ENCODE measurements around the gene KRT40.
"Not testable (repeated sequence)": the region's sequence is repeated elsewhere in the genome, so short reads cannot be mapped to it uniquely, and the experiment has no call there.

Gene KRT40

DNA sequence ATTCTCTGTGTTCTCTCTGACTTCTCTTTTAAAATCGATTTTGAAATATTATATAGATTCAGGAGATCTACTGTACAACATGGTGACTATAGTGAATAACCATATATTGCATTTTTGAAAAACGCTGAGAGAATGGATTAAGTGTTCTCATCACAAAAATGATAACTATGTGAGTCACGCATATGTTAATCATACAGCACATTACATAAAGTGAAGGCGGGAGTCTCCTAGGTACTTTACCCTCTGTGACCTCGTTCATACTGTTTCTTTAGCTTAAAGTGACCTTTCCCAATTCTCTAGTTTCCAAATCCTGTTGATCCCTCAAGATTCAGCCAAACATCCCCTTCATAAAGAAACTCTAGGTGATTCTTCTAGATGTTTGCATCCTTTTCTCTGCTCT lies 18.7 kb upstream of the KRT40 start:
- no peaks in the 10 kb centered on the region for H3K4me1 ChIP-seq
- H3K9me3 ChIP-seq = no peaks in the 10 kb centered on the region
- DNase-seq = no peak
- H3K4me3 ChIP-seq (ENCODE audit: low read depth, low read length) = no peak overlapping the region
- no peaks in the 10 kb centered on the region for H3K36me3 ChIP-seq
- H3K27me3 ChIP-seq = peaks cover 23% of the 10 kb centered on the region
- no peak for TF ChIP-seq CTCF (IDR thresholded peaks at IDR 0.05; ENCODE audit: low read depth, low read length)

GRCh38 chr17:41001795-41002194 lies 17.7 kb upstream of the KRT40 start:
- no peaks in the 10 kb centered on the region for H3K9me3 ChIP-seq
- H3K4me1 ChIP-seq = no peaks in the 10 kb centered on the region
- no peak overlapping the region for H3K4me3 ChIP-seq (ENCODE audit: low read depth, low read length)
- H3K27me3 ChIP-seq = peaks cover 32% of the 10 kb centered on the region
- DNase-seq = no peak
- TF ChIP-seq CTCF (IDR thresholded peaks at IDR 0.05; ENCODE audit: low read depth, low read length) = no peak
- no peaks in the 10 kb centered on the region for H3K36me3 ChIP-seq

- H3K4me1 ChIP-seq; DNase-seq; H3K36me3 ChIP-seq; H3K9me3 ChIP-seq; H3K4me3 ChIP-seq (ENCODE audit: low read depth, low read length): not testable (repeated sequence)
- peaks cover 38% of the 10 kb centered on the region for H3K27me3 ChIP-seq
Measured at GRCh38 chr17:40999563-40999962, 15.4 kb upstream of the KRT40 start, which contains the start of gene KRTAP3-2. KRTAP3-2 (minus strand) TSS chr17:40999906; CDS start chr17:40999853, 53 bp downstream.

DNA sequence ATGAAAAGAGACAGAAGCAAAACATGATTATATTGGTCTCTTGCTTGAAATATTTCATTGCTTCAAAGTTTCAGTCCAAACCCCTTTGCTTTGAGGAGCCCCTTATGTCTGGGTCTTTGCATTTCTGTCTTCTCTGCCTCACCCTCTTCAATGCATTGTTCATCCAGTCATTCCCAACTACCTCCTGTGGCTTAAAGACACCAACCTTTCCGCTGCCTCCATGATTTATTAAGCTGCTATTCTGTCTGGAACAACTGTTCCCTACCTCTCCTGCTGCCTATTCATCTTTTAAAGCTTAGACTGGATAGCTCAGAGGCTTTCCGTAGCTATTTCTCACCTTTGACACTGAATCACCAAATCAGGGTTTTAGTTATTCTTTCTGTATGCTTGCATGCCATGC lies 13.2 kb upstream of the KRT40 start:
- H3K4me1 ChIP-seq = no peaks in the 10 kb centered on the region
- H3K27me3 ChIP-seq = peaks cover 36% of the 10 kb centered on the region
- H3K36me3 ChIP-seq = no peaks in the 10 kb centered on the region
- H3K4me3 ChIP-seq (ENCODE audit: low read depth, low read length) = no peak overlapping the region
- no peak for DNase-seq
- TF ChIP-seq CTCF (IDR thresholded peaks at IDR 0.05; ENCODE audit: low read depth, low read length) = no peak
- no peaks in the 10 kb centered on the region for H3K9me3 ChIP-seq

DNA sequence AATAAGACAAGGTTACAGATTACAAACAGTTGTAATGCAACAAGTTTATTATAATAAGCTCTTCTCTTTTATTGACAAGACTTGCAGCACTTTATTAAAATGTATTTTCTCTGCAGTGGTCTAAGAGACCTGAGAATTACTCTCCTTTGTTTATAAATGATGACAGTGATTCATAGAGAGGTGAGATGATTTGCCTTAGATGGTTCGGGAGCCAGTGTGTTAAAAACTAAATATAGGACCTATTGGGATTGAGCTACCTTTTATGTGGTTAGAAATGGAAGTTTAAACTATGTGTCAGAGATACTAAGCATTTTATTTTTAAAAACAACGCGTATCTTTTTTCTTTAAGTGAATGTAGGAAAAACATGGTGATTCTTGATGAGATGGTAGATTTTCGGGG lies 12.7 kb upstream of the KRT40 start:
- no peak overlapping the region for H3K4me3 ChIP-seq (ENCODE audit: low read depth, low read length)
- no peaks in the 10 kb centered on the region for H3K36me3 ChIP-seq
- no peaks in the 10 kb centered on the region for H3K4me1 ChIP-seq
- H3K27me3 ChIP-seq = peaks cover 36% of the 10 kb centered on the region
- DNase-seq = no peak
- H3K9me3 ChIP-seq = no peaks in the 10 kb centered on the region
- no peak for TF ChIP-seq CTCF (IDR thresholded peaks at IDR 0.05; ENCODE audit: low read depth, low read length)

GRCh38 chr17:40995116-40995515 lies 11.0 kb upstream of the KRT40 start:
- Histone ChIP-seq H3K9me3 (no peaks in the 10 kb centered on the region), H3K27me3 (peaks cover 36% of the 10 kb centered on the region), H3K4me3 (ENCODE audit: low read depth, low read length) (no peak overlapping the region), H3K36me3 (no peaks in the 10 kb centered on the region), H3K4me1 (no peaks in the 10 kb centered on the region)
- no peak for TF ChIP-seq CTCF (IDR thresholded peaks at IDR 0.05; ENCODE audit: low read depth, low read length)
- no peak for DNase-seq

- no peak for DNase-seq
- peaks cover 28% of the 10 kb centered on the region for H3K27me3 ChIP-seq
- TF ChIP-seq CTCF (IDR thresholded peaks at IDR 0.05; ENCODE audit: low read depth, low read length) = no peak
- H3K4me3 ChIP-seq (ENCODE audit: low read depth, low read length) = no peak within 1 kb of the TSS
- no peaks in the 10 kb centered on the region for H3K9me3 ChIP-seq
- H3K4me1 ChIP-seq = no peaks in the 10 kb centered on the region
- no peaks in the 10 kb centered on the region for H3K36me3 ChIP-seq
Measured at GRCh38 chr17:40993839-40994238, 9.7 kb upstream of the KRT40 start, which contains the start of gene KRTAP3-3. KRTAP3-3 (minus strand) TSS chr17:40994164; CDS start chr17:40994097, 67 bp downstream.

Data from BE2C (cell line).